Measurements from ENCODE around the gene SMARCAD1.

DNA sequence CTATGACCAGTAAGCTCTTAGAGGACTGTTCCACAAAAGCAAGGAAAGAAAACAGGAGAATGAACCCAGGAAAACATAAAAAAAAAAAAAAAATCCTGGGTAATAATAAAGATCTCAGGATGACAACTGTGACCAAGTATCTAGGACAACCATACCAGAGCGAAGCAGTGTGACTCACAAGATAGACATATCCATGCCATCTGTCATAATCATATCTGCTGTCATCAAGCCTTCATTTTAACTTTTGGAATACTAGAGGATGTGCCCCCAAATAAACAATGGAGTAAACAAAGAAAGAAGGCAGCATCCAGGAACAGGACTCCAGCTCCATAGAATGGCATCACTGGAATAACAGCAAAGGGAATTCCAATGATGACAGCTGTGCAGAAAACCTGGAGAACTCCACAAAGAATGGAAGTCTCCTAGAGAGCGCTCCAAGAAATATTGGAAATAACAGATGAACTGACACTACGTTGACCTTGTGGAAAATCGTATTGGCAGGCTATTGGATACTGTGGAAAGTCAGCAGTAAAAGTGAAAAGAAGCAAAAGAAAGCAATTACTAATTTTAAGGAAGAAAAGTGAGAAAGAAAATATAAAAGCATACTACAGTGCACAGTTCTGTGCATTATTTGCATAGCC lies 99.7 kb downstream of the SMARCAD1 start:
- TF ChIP-seq ZNF529 (tag by site-specific recombination; IDR thresholded peaks at IDR 0.05; ENCODE audit: insufficient replicate concordance) (no peak), GFI1B (tag by site-specific recombination; IDR thresholded peaks at IDR 0.05) (no peak), MEIS1 (CRISPR knock-in tag; IDR thresholded peaks at IDR 0.05; ENCODE audit: borderline replicate concordance) (no peak), HOXA7 (CRISPR knock-in tag; IDR thresholded peaks at IDR 0.05; ENCODE audit: borderline replicate concordance) (no peak), ZNF510 (tag by site-specific recombination; IDR thresholded peaks at IDR 0.05; ENCODE audit: insufficient replicate concordance) (no peak), ZNF473 (tag by site-specific recombination; IDR thresholded peaks at IDR 0.05) (no peak), TCF7L2 (IDR thresholded peaks at IDR 0.05; ENCODE audit: borderline replicate concordance, low read depth, low read length) (no peak), ZNF701 (tag by site-specific recombination; IDR thresholded peaks at IDR 0.05) (no peak), ZNF121 (tag by site-specific recombination; IDR thresholded peaks at IDR 0.05) (no peak)
- TF ChIP-seq, protein P1, sequence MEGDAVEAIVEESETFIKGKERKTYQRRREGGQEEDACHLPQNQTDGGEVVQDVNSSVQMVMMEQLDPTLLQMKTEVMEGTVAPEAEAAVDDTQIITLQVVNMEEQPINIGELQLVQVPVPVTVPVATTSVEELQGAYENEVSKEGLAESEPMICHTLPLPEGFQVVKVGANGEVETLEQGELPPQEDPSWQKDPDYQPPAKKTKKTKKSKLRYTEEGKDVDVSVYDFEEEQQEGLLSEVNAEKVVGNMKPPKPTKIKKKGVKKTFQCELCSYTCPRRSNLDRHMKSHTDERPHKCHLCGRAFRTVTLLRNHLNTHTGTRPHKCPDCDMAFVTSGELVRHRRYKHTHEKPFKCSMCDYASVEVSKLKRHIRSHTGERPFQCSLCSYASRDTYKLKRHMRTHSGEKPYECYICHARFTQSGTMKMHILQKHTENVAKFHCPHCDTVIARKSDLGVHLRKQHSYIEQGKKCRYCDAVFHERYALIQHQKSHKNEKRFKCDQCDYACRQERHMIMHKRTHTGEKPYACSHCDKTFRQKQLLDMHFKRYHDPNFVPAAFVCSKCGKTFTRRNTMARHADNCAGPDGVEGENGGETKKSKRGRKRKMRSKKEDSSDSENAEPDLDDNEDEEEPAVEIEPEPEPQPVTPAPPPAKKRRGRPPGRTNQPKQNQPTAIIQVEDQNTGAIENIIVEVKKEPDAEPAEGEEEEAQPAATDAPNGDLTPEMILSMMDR (tag by site-specific recombination; IDR thresholded peaks at IDR 0.05): no peak
- TF ChIP-seq, protein P2, sequence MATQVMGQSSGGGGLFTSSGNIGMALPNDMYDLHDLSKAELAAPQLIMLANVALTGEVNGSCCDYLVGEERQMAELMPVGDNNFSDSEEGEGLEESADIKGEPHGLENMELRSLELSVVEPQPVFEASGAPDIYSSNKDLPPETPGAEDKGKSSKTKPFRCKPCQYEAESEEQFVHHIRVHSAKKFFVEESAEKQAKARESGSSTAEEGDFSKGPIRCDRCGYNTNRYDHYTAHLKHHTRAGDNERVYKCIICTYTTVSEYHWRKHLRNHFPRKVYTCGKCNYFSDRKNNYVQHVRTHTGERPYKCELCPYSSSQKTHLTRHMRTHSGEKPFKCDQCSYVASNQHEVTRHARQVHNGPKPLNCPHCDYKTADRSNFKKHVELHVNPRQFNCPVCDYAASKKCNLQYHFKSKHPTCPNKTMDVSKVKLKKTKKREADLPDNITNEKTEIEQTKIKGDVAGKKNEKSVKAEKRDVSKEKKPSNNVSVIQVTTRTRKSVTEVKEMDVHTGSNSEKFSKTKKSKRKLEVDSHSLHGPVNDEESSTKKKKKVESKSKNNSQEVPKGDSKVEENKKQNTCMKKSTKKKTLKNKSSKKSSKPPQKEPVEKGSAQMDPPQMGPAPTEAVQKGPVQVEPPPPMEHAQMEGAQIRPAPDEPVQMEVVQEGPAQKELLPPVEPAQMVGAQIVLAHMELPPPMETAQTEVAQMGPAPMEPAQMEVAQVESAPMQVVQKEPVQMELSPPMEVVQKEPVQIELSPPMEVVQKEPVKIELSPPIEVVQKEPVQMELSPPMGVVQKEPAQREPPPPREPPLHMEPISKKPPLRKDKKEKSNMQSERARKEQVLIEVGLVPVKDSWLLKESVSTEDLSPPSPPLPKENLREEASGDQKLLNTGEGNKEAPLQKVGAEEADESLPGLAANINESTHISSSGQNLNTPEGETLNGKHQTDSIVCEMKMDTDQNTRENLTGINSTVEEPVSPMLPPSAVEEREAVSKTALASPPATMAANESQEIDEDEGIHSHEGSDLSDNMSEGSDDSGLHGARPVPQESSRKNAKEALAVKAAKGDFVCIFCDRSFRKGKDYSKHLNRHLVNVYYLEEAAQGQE (tag by site-specific recombination; IDR thresholded peaks at IDR 0.05): no peak
- TF ChIP-seq, protein P3, sequence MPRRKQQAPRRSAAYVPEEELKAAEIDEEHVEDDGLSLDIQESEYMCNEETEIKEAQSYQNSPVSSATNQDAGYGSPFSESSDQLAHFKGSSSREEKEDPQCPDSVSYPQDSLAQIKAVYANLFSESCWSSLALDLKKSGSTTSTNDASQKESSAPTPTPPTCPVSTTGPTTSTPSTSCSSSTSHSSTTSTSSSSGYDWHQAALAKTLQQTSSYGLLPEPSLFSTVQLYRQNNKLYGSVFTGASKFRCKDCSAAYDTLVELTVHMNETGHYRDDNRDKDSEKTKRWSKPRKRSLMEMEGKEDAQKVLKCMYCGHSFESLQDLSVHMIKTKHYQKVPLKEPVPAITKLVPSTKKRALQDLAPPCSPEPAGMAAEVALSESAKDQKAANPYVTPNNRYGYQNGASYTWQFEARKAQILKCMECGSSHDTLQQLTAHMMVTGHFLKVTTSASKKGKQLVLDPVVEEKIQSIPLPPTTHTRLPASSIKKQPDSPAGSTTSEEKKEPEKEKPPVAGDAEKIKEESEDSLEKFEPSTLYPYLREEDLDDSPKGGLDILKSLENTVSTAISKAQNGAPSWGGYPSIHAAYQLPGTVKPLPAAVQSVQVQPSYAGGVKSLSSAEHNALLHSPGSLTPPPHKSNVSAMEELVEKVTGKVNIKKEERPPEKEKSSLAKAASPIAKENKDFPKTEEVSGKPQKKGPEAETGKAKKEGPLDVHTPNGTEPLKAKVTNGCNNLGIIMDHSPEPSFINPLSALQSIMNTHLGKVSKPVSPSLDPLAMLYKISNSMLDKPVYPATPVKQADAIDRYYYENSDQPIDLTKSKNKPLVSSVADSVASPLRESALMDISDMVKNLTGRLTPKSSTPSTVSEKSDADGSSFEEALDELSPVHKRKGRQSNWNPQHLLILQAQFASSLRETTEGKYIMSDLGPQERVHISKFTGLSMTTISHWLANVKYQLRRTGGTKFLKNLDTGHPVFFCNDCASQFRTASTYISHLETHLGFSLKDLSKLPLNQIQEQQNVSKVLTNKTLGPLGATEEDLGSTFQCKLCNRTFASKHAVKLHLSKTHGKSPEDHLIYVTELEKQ (tag by site-specific recombination; IDR thresholded peaks at IDR 0.05; ENCODE audit: borderline replicate concordance): no peak
- TF ChIP-seq, protein P4, sequence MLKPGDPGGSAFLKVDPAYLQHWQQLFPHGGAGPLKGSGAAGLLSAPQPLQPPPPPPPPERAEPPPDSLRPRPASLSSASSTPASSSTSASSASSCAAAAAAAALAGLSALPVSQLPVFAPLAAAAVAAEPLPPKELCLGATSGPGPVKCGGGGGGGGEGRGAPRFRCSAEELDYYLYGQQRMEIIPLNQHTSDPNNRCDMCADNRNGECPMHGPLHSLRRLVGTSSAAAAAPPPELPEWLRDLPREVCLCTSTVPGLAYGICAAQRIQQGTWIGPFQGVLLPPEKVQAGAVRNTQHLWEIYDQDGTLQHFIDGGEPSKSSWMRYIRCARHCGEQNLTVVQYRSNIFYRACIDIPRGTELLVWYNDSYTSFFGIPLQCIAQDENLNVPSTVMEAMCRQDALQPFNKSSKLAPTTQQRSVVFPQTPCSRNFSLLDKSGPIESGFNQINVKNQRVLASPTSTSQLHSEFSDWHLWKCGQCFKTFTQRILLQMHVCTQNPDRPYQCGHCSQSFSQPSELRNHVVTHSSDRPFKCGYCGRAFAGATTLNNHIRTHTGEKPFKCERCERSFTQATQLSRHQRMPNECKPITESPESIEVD (tag by site-specific recombination; IDR thresholded peaks at IDR 0.05): no peak
- TF ChIP-seq, protein P5, sequence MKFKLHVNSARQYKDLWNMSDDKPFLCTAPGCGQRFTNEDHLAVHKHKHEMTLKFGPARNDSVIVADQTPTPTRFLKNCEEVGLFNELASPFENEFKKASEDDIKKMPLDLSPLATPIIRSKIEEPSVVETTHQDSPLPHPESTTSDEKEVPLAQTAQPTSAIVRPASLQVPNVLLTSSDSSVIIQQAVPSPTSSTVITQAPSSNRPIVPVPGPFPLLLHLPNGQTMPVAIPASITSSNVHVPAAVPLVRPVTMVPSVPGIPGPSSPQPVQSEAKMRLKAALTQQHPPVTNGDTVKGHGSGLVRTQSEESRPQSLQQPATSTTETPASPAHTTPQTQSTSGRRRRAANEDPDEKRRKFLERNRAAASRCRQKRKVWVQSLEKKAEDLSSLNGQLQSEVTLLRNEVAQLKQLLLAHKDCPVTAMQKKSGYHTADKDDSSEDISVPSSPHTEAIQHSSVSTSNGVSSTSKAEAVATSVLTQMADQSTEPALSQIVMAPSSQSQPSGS (tag by site-specific recombination; IDR thresholded peaks at IDR 0.05; ENCODE audit: low read depth): no peak
